Bronchus fibroblast of lung (primary cell): ENCODE measurements around the gene CT45A3. TPM values are rescaled to one million over a fixed set of nuclear protein-coding genes. Genes with fewer than 3 reads are reported as not detected.

Source experiments
- total RNA-seq: library from RNA; depleted of rRNA; stranded (reverse); fragments of >200 nt; gene quantifications from 2 replicates; pipeline ENCODE4 v1.2.3, GENCODE V29; 2015

Gene CT45A3
- total RNA-seq = not detected in 2 replicates

DNA sequence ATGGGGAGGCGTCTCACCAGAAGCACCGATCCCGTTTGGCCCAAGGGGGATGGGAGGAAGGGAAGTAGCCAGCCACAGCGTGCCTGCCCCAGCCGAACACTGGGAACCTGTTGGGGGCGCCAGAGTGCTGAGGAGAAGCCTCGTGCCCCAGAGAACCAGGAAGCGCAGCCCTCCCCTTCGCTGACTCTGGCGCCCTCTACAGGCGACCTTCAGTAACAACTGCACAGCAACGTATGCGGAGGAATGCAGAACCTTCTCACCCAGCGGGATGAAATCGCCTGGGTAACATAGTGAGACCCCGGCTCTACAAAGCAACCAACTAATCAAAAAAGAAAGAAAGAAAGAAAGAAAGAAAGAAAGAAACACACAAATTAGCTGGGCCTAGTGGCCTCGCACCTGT lies at the start of gene CT45A3:
Gene CT45A3 (minus strand): TSS at position 101 of the 400 bp plus-strand sequence. CDS start 3,747 bp downstream, outside the sequence.

DNA sequence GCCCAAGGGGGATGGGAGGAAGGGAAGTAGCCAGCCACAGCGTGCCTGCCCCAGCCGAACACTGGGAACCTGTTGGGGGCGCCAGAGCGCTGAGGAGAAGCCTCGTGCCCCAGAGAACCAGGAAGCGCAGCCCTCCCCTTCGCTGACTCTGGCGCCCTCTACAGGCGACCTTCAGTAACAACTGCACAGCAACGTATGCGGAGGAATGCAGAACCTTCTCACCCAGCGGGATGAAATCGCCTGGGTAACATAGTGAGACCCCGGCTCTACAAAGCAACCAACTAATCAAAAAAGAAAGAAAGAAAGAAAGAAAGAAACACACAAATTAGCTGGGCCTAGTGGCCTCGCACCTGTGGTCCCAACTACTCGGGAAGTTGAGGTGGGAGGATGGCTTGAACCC lies 34.7 kb upstream of the CT45A3 start, which contains the start of gene CT45A6:
Gene CT45A6 (minus strand): TSS at position 101 of the 400 bp plus-strand sequence. CDS start 3,794 bp downstream, outside the sequence.

GRCh38 chrX:135785403-135785802 lies 17.4 kb upstream of the CT45A3 start, which contains the start of gene CT45A5:
TSS of gene CT45A5 (minus strand) at chrX:135785503. CDS start at chrX:135781729, 3,774 bp downstream.

DNA sequence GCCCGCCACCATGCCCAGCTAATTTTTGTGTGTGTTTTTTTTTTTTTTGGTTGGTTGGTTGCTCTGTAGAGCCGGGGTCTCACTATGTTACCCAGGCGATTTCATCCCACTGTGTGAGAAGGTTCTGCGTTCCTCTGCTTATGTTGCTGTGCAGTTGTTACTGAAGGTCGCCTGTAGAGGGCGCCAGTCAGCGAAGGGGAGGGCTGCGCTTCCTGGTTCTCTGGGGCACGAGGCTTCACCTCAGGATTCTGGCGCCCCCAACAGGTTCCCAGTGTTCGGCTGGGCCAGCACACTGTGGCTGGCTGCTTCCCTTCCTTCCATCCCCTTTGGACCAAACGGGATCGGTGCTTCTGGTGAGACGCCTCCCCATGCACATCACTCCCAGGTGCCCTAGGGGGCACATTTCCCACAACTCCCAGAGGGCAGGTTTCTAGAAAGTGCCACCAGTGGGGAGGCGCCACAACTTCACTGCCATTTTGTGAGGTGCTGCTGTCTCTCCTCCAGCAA lies 54.8 kb downstream of the CT45A3 start, which contains the start of gene CT45A1:
Gene CT45A1 (plus strand): TSS at position 457 of the 507 bp plus-strand sequence. CDS start 5,302 bp downstream, outside the sequence.

Other genes with a start within 250 kb of the CT45A3 start
- 1.8 and 1.9 TPM in 2 replicates for gene INTS6L, start 247.5 kb downstream of the CT45A3 start, total RNA-seq
- gene CT45A1, start 54.6 kb downstream of the CT45A3 start, total RNA-seq = not detected in 2 replicates
- gene CT45A5, start 17.3 kb upstream of the CT45A3 start, total RNA-seq = not detected in 2 replicates
- gene CT45A6, start 34.6 kb upstream of the CT45A3 start, total RNA-seq = not detected in 2 replicates
- gene CT45A2, start 51.8 kb upstream of the CT45A3 start, total RNA-seq = not detected in 2 replicates
- gene CT45A7, start 69.1 kb upstream of the CT45A3 start, total RNA-seq = not detected in 2 replicates
- not detected in 2 replicates for gene CT45A8, start 86.3 kb upstream of the CT45A3 start, total RNA-seq
- not detected in 2 replicates for gene CT45A9, start 103.6 kb upstream of the CT45A3 start, total RNA-seq
- gene CT45A10, start 125.3 kb upstream of the CT45A3 start, total RNA-seq = not detected in 2 replicates
- not detected in 2 replicates for gene SAGE1, start 125.5 kb upstream of the CT45A3 start, total RNA-seq
- 15.0 and 17.3 TPM in 2 replicates for gene MMGT1, start 205.8 kb upstream of the CT45A3 start, total RNA-seq
- gene SLC9A6, start 217.2 kb upstream of the CT45A3 start, total RNA-seq = 15.0 and 16.1 TPM in 2 replicates